NCI-H1105 treated with DMSO at 0.1 percent for 48 hours (cell line): ENCODE results near the gene RAB4B.
"Not testable (repeated sequence)": the region's sequence is repeated elsewhere in the genome, so short reads cannot be mapped to it uniquely, and the experiment has no call there.

Experiments
- DNase-seq: peaks from one replicate; lab custom pipeline; 2025; lab: John Stamatoyannopoulos, UW

RAB4B gene

GRCh38 chr19:40777937-40778705 lies at the start of gene RAB4B:
RAB4B (plus strand) TSS chr19:40778247; CDS start chr19:40778376, 129 bp downstream.
- DNase-seq, result peak; percentile 99

GRCh38 chr19:40730065-40730464 lies 48.0 kb upstream of the RAB4B start:
- DNase-seq, result not testable (repeated sequence)

GRCh38 chr19:40732304-40732703 lies 45.7 kb upstream of the RAB4B start:
- DNase-seq, result not testable (repeated sequence)

- DNase-seq, result no peak
These were observed 44.9 kb upstream of the RAB4B start for GRCh38 chr19:40733149-40733548.

GRCh38 chr19:40735013-40735771 lies 42.9 kb upstream of the RAB4B start:
- no peak for DNase-seq

- DNase-seq, result no peak
These were observed 41.4 kb upstream of the RAB4B start for GRCh38 chr19:40736661-40737060.

- DNase-seq, result no peak
These were observed 40.9 kb upstream of the RAB4B start for GRCh38 chr19:40737102-40737644.

- no peak for DNase-seq
These were observed 38.8 kb upstream of the RAB4B start for GRCh38 chr19:40739030-40739839.

- DNase-seq, result no peak
These were observed 38.0 kb upstream of the RAB4B start for GRCh38 chr19:40739871-40740703.

GRCh38 chr19:40740747-40741146 lies 37.3 kb upstream of the RAB4B start:
- no peak for DNase-seq

GRCh38 chr19:40741527-40742390 lies 36.3 kb upstream of the RAB4B start:
- DNase-seq, result no peak

- no peak for DNase-seq
These were observed 35.6 kb upstream of the RAB4B start for GRCh38 chr19:40742477-40742876.

- DNase-seq, result no peak
These were observed 35.2 kb upstream of the RAB4B start for GRCh38 chr19:40742886-40743285.

- DNase-seq, result no peak
These were observed 34.1 kb upstream of the RAB4B start for GRCh38 chr19:40743926-40744325.

- DNase-seq, result no peak
These were observed 33.3 kb upstream of the RAB4B start for GRCh38 chr19:40744554-40745401.

- no peak for DNase-seq
These were observed 32.7 kb upstream of the RAB4B start for GRCh38 chr19:40745402-40745780.

- no peak for DNase-seq
These were observed 30.5 kb upstream of the RAB4B start for GRCh38 chr19:40747536-40747935.

- DNase-seq, result peak; percentile 99
These were observed 27.8 kb upstream of the RAB4B start, which contains the start of gene ACTMAP for GRCh38 chr19:40750058-40750873. ACTMAP (minus strand) TSS chr19:40750477; CDS start chr19:40749803, 674 bp downstream.
